ENCODE results near the gene HOXB7.

The HOXB7 gene

DNA sequence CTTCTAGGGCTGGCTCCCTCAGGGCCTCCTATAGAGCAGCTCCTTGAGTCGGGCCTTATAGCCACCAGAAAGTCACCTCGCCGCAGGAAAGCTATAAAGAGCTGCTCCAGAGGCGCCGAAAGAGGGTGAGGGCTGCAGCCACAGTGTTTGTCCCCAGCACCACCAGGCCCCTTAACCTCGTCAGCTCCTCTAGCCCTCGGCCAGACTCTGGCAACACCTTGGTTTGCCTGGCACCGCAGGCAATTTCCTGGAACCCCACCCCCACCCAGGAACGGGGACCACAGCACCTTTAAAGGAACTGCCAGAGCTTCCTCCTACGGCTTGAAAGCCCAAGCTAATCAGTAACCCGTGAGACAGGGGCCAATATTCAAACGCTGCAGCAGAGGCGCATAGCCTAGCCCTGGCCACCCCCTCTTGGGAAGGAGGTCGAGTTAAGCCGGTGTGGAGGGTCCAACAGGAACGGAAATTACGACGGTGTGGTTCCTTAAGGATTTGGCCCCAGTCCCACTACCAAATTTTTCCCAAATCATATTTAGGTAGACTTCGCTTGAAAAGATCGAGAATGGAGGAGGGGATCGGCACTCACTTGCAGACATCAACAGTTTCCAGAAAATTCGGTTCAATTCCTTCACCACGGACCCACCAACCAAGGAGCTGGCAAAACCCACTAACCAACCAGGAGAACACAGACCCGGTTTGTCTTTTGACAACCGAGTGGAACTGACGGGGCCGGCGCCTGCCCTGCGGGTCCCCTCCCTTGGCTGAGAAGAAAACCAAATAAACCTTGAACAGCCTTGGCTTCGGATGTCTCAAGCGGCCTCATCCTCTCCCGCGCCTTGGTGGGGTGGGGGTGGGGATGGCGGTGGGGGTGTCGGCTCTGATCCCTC is 9.0 kb downstream of the HOXB7 start:
- H3K4me1 Mint-ChIP-seq, result peaks cover 18 to 31% of the 10 kb centered on the region in 2 donors
- no peak overlapping the region for H3K27ac Mint-ChIP-seq
- H3K36me3 Mint-ChIP-seq, result no peaks in the 10 kb centered on the region
- DNase-seq (no peak), ATAC-seq (replicated peaks) (no peak)
- peaks cover 85 to 97% of the 10 kb centered on the region in 2 donors for H3K27me3 Mint-ChIP-seq
- no peaks in the 10 kb centered on the region for H3K9me3 Mint-ChIP-seq
- no peak overlapping the region for H3K4me3 Mint-ChIP-seq

DNA sequence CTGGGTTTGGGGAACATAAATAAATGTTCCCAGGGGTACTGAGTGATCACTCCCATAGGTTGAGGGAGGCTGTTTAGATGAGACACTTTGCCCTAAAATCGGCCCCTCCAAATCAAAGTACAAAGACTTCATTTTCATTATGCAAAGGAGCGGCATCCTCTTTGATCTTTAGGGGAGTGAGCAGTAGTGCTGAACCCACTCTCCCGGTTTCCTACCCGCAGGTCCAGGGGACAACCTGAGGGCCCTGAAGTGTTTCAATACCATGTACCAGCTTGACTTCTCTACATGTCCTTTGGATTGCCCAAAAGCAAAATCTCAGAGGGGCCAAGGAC is 9.6 kb downstream of the HOXB7 start:
- ATAC-seq (replicated peaks) (no peak), DNase-seq (no peak)
- no peaks in the 10 kb centered on the region for H3K9me3 Mint-ChIP-seq
- H3K4me3 Mint-ChIP-seq, result no peak overlapping the region
- H3K4me1 Mint-ChIP-seq, result peaks cover 24 to 37% of the 10 kb centered on the region in 2 donors
- peaks cover 2 to 4% of the 10 kb centered on the region in 2 donors for H3K36me3 Mint-ChIP-seq
- no peak overlapping the region for H3K27ac Mint-ChIP-seq
- H3K27me3 Mint-ChIP-seq, result peaks cover 86 to 97% of the 10 kb centered on the region in 2 donors

DNA sequence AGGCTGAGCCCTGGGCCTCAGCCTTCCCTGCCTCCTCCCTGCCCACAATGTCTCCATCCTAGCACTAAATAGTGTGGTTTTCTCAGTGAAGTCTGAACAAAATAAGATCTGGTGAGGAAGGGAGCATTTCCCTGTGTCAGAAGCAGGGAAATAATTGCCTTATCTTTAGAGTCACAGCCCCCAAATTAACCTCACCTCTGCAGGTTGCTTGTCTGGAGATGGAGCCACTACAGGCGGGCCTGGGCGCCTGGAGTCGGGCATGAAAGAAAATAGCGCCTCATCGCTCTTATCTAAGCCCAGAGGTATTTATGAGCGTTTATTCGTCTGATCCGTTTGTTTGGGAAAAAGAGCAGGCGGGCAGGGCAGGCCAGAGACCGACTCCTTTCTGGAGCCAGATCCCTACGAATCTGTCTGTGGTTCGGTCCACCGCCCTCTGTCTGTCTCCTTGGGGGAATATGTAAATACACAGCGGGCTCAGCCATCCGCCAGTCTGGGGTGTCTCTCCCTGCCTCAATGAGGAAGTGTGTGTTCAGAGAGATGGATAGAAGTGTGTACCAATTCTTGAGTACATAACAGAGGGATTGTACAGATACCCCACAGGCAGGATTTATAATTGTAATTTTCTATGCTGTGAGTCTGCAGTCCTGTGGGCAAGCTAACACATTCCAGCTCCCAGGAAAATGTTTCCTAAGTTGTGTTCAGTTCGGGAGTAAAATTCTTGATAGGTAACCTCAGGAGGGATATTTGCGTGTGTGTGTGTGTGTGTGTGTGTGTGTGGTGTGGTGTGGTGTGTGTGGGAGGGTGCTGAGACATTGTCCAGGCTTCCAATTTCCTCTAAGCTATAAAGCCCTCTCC is 10.3 kb downstream of the HOXB7 start:
- H3K27ac Mint-ChIP-seq, result no peak overlapping the region
- H3K36me3 Mint-ChIP-seq, result peaks cover 2 to 4% of the 10 kb centered on the region in 2 donors
- peaks cover 25 to 42% of the 10 kb centered on the region in 2 donors for H3K4me1 Mint-ChIP-seq

DNA sequence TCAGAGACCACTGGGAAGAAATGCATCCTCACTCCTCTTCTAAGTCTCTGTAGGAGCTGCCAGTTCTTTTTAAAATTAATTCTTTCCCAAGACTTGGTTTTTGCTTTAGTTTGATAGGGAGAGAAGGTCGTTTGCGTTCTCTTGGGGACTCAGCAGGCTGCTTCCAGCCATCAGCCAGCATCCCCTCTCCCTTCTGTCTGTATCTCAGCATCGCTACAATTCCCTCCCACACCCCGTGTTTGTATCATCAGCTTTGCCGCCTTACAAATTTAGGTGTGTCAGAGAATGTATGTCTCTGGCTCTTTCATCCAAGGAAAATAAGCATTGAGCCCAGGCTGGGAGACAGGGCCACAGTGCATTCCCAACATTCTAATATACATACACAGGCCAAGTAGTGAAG is 11.5 kb downstream of the HOXB7 start:
- H3K4me3 Mint-ChIP-seq, result no peak overlapping the region
- H3K27me3 Mint-ChIP-seq, result peaks cover 86 to 99% of the 10 kb centered on the region in 2 donors
- ATAC-seq (replicated peaks), result no peak
- H3K4me1 Mint-ChIP-seq, result peaks cover 24 to 42% of the 10 kb centered on the region in 2 donors
- DNase-seq, result no peak
- H3K36me3 Mint-ChIP-seq, result peaks cover 2 to 4% of the 10 kb centered on the region in 2 donors
- no peak overlapping the region for H3K27ac Mint-ChIP-seq
- no peaks in the 10 kb centered on the region for H3K9me3 Mint-ChIP-seq

More for the DNA sequence above, 10.3 kb downstream of the HOXB7 start:
- Mint-ChIP-seq H3K4me3 (no peak overlapping the region), H3K9me3 (no peaks in the 10 kb centered on the region), H3K27me3 (peaks cover 88 to 99% of the 10 kb centered on the region in 2 donors)
- no peak for DNase-seq
- ATAC-seq (replicated peaks), result no peak

GRCh38 chr17:48598736-48599135 is 12.1 kb downstream of the HOXB7 start:
- H3K36me3 Mint-ChIP-seq, result peaks cover 2 to 4% of the 10 kb centered on the region in 2 donors
- no peaks in the 10 kb centered on the region for H3K9me3 Mint-ChIP-seq
- ATAC-seq (replicated peaks) (no peak), DNase-seq (no peak)
- H3K27ac Mint-ChIP-seq, result no peak overlapping the region
- peaks cover 85 to 98% of the 10 kb centered on the region in 2 donors for H3K27me3 Mint-ChIP-seq
- H3K4me3 Mint-ChIP-seq, result peak overlapping the region in 1 of 2 donors; percentile 81
- peaks cover 25 to 46% of the 10 kb centered on the region in 2 donors for H3K4me1 Mint-ChIP-seq

DNA sequence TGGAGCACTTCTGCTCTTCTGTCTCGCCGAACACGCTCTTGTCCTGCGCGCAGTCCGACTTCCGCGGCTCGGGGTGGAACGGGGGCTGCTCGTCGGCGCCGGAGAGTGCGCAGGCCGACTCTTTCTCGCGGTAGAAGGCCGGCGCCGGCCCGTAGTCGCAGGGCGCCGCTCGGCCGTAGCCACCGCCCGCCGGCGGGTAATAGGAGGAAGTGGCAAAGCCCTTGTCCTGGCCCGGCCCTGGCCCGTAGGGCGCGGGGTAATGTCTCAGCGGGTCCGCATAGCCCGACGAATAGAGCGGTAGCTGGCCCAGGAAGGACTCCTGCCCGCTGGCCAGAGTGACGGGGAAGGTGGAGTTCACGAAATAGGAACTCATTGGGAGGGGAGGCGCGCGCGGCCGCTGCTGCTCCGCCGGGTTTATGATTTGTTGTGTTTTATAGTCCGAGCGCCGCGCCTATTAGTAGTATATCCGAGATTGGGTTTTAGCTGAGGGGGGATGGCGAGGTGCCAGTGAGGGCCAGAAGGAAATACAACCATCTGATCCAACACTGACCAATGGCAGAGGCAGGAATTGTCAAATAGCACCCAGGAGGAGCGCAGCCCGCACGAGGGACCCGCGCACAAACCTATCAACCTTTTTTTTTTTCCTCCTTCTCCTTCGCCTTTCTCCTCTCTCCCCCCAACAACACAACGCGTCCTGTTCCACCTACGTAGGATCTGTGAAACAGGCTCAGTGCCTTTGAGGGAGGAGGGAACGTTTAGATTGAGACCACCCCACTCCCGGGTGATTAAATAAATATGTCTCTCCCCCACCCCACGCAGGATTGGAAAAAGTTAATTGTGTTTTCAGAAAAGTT is 12.8 kb downstream of the HOXB7 start:
- H3K4me1 Mint-ChIP-seq, result peaks cover 30 to 53% of the 10 kb centered on the region in 2 donors
- H3K36me3 Mint-ChIP-seq, result peaks cover 2 to 4% of the 10 kb centered on the region in 2 donors
- peak overlapping the region; percentile 86 for H3K27ac Mint-ChIP-seq
- peak; percentile 47 to 51 for ATAC-seq (replicated peaks)
- H3K4me3 Mint-ChIP-seq, result peak overlapping the region; percentile 81 to 85
- H3K9me3 Mint-ChIP-seq, result no peaks in the 10 kb centered on the region
- peaks cover 85 to 98% of the 10 kb centered on the region in 2 donors for H3K27me3 Mint-ChIP-seq
- DNase-seq, result no peak

DNA sequence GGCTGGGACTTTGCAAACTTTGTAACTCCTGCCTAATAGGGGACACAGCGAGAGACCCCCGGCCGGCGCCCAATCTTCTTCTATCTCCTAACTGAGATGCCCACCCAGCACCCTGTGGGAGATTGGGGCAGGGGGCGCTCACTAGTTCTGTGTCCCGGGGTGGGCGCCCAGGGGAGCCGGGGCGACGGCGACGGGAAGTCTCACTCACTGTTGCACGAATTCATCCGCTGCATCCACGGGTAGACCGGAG is 13.4 kb downstream of the HOXB7 start:
- Mint-ChIP-seq H3K36me3 (peaks cover 2 to 4% of the 10 kb centered on the region in 2 donors), H3K27me3 (peaks cover 86 to 98% of the 10 kb centered on the region in 2 donors), H3K27ac (peak overlapping the region; percentile 86), H3K9me3 (no peaks in the 10 kb centered on the region), H3K4me3 (peak overlapping the region; percentile 81 to 85), H3K4me1 (peaks cover 32 to 53% of the 10 kb centered on the region in 2 donors)
- DNase-seq (no peak), ATAC-seq (replicated peaks) (no peak)

- H3K4me3 Mint-ChIP-seq, result peak overlapping the region; percentile 81 to 85
- H3K4me1 Mint-ChIP-seq, result peaks cover 33 to 55% of the 10 kb centered on the region in 2 donors
- H3K27me3 Mint-ChIP-seq, result peaks cover 91 to 98% of the 10 kb centered on the region in 2 donors
- H3K36me3 Mint-ChIP-seq, result peaks cover 2 to 4% of the 10 kb centered on the region in 2 donors
- peak overlapping the region; percentile 86 for H3K27ac Mint-ChIP-seq
- no peaks in the 10 kb centered on the region for H3K9me3 Mint-ChIP-seq
- no peak for ATAC-seq (replicated peaks)
- DNase-seq, result no peak
Observed at GRCh38 chr17:48596735-48597527, 13.9 kb downstream of the HOXB7 start.

DNA sequence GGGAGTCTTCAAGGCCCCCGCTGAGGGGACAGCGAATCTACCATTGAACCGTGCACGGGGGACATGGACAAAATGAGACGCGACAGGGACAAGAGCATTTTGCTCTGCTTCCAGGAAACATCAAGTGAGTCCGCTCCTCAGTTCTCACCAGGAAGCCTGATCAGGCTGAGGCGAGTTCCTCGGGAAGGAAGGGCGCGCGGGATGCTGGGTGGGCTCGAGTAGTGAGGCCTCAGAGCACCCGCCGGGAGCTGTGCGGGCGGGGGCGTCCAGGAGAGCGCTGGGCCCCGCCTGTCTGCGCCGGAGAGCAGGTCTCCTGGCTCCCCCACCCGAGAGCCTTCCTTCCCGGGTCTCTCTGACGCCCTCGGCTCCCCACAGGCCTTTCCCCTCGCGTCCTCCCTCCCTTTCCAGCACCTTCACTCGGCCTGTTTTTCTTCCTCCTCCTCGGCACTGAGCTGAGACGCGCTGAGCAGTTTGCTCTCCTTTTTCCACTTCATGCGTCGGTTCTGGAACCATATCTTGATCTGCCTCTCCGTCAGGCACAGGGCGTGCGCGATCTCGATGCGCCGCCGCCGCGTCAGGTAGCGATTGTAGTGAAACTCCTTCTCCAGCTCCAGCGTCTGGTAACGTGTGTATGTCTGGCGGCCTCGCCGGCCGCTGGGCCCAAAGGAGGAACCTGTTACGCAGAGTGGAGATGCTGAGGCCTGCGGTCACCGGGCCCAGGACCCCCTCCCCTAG is 14.7 kb downstream of the HOXB7 start:
- Mint-ChIP-seq H3K4me1 (peaks cover 36 to 56% of the 10 kb centered on the region in 2 donors), H3K9me3 (no peaks in the 10 kb centered on the region)

GRCh38 chr17:48595278-48595999 is 15.4 kb downstream of the HOXB7 start:
- peak overlapping the region in 1 of 2 donors; percentile 81 for H3K4me3 Mint-ChIP-seq
- no peaks in the 10 kb centered on the region for H3K9me3 Mint-ChIP-seq
- no peak for DNase-seq
- H3K27me3 Mint-ChIP-seq, result peaks cover 91 to 98% of the 10 kb centered on the region in 2 donors
- H3K27ac Mint-ChIP-seq, result peak overlapping the region; percentile 73
- ATAC-seq (replicated peaks), result no peak
- H3K36me3 Mint-ChIP-seq, result peaks cover 3 to 5% of the 10 kb centered on the region in 2 donors
- peaks cover 36 to 58% of the 10 kb centered on the region in 2 donors for H3K4me1 Mint-ChIP-seq

More for the DNA sequence above, 14.7 kb downstream of the HOXB7 start:
- Mint-ChIP-seq H3K36me3 (peaks cover 2 to 4% of the 10 kb centered on the region in 2 donors), H3K27ac (peak overlapping the region; percentile 49), H3K27me3 (peaks cover 91 to 98% of the 10 kb centered on the region in 2 donors), H3K4me3 (peak overlapping the region; percentile 81 to 85)
- no peak for DNase-seq
- ATAC-seq (replicated peaks), result no peak

- no peak for DNase-seq
- no peaks in the 10 kb centered on the region for H3K9me3 Mint-ChIP-seq
- no peak for ATAC-seq (replicated peaks)
- peaks cover 5 to 8% of the 10 kb centered on the region in 2 donors for H3K36me3 Mint-ChIP-seq
- H3K27me3 Mint-ChIP-seq, result peaks cover 91 to 98% of the 10 kb centered on the region in 2 donors
- peak overlapping the region; percentile 73 for H3K27ac Mint-ChIP-seq
- H3K4me3 Mint-ChIP-seq, result no peak overlapping the region
- peaks cover 42 to 66% of the 10 kb centered on the region in 2 donors for H3K4me1 Mint-ChIP-seq
Observed at GRCh38 chr17:48594538-48595277, 16.1 kb downstream of the HOXB7 start.

Measured in stimulated activated naive B cell treated with anti-CD40 and anti-IgM and Interleukin-4, amounts not matched to agents 10 μg/mL and 1 μg/mL and 100 μg/mL, for 72 hours (primary cell).